Activated gamma-delta T cell (primary cell): Measurements from ENCODE around the gene FBXW2.

ENCODE experiments used
- DNase-seq: peaks from one replicate; lab custom pipeline; 2025; lab: John Stamatoyannopoulos, UW

FBXW2 gene

GRCh38 chr9:120741701-120742100 is 51.5 kb downstream of the FBXW2 start:
- no peak for DNase-seq

GRCh38 chr9:120741191-120741590 is 52.0 kb downstream of the FBXW2 start:
- no peak for DNase-seq

- no peak for DNase-seq
Observed at GRCh38 chr9:120740132-120740531, 53.1 kb downstream of the FBXW2 start.

- DNase-seq = no peak
Observed at GRCh38 chr9:120737416-120738165, 55.6 kb downstream of the FBXW2 start.

- DNase-seq = no peak
Observed at GRCh38 chr9:120736881-120737280, 56.3 kb downstream of the FBXW2 start.

GRCh38 chr9:120735415-120736126 is 57.6 kb downstream of the FBXW2 start:
- DNase-seq = no peak

- DNase-seq = no peak
Observed at GRCh38 chr9:120734607-120735410, 58.4 kb downstream of the FBXW2 start.

GRCh38 chr9:120733190-120733589 is 60.0 kb downstream of the FBXW2 start:
- DNase-seq = no peak

- no peak for DNase-seq
Observed at GRCh38 chr9:120730654-120731514, 62.3 kb downstream of the FBXW2 start.

- no peak for DNase-seq
Observed at GRCh38 chr9:120729791-120730241, 63.4 kb downstream of the FBXW2 start.

- no peak for DNase-seq
Observed at GRCh38 chr9:120726484-120726883, 66.7 kb downstream of the FBXW2 start.

GRCh38 chr9:120725907-120726306 is 67.3 kb downstream of the FBXW2 start:
- DNase-seq = no peak

- no peak for DNase-seq
Observed at GRCh38 chr9:120724757-120725400, 68.3 kb downstream of the FBXW2 start.

- DNase-seq = no peak
Observed at GRCh38 chr9:120723565-120723964, 69.7 kb downstream of the FBXW2 start.

GRCh38 chr9:120720404-120720803 is 72.8 kb downstream of the FBXW2 start:
- DNase-seq = no peak

- DNase-seq = no peak
Observed at GRCh38 chr9:120718316-120718715, 74.9 kb downstream of the FBXW2 start.

- no peak for DNase-seq
Observed at GRCh38 chr9:120717176-120717575, 76.0 kb downstream of the FBXW2 start.

- DNase-seq = no peak
Observed at GRCh38 chr9:120716483-120716882, 76.7 kb downstream of the FBXW2 start.

- DNase-seq = no peak
Observed at GRCh38 chr9:120715389-120715924, 77.8 kb downstream of the FBXW2 start.

GRCh38 chr9:120714846-120715388 is 78.3 kb downstream of the FBXW2 start:
- DNase-seq = no peak
